Left ventricle myocardium inferior (tissue), 1 donor: ENCODE data around the gene PLEK. TPM values are rescaled to one million over a fixed set of nuclear protein-coding genes. Genes with fewer than 3 reads are reported as not detected.
A peak's percentile ranks its signal among the peaks of the same experiment; 100 is the strongest.

Experiments used
- DNase-seq: peaks from one replicate; pipeline ENCODE4 v3.0.0-alpha.2; 2020
- H3K27ac ChIP-seq: fragments of 200-600 bp; replicated peaks from 2 replicates; pipeline ENCODE4 v1.8.0; 2021
- H3K27me3 ChIP-seq: fragments of 200-600 bp; 2 replicates; pipeline ENCODE4 v1.8.0; 2021; ENCODE audit warnings: low read depth
- H3K36me3 ChIP-seq: fragments of 200-600 bp; 2 replicates; pipeline ENCODE4 v1.8.0; 2021
- H3K4me1 ChIP-seq: fragments of 200-600 bp; 2 replicates; pipeline ENCODE4 v1.8.0; 2021
- H3K4me3 ChIP-seq: fragments of 200-600 bp; 2 replicates; pipeline ENCODE4 v1.8.0; 2021; ENCODE audit warnings: mild to moderate bottlenecking, moderate library complexity
- H3K9me3 ChIP-seq: fragments of 200-600 bp; replicated peaks from 2 replicates; pipeline ENCODE4 v1.8.0; 2021
- intact Hi-C: fragments of 100-400 bp; cut with micrococcal nuclease; formaldehyde crosslinking; loops from one replicate; pipeline ENCODE4 v1.11.0; 2022
- total RNA-seq: library from RNA; stranded (reverse); fragmentation: NEBNext Ultra II Directional; extraction: Animal tissue kit (Norgen Biotek cat#: 25700); gene quantifications from one replicate; pipeline ENCODE4 v1.2.1, GENCODE V29; 2021
- TF ChIP-seq, protein P1 (sequence below): fragments of 200-600 bp; IDR thresholded peaks from 2 replicates; pipeline ENCODE4 v1.8.0; 2021; ENCODE audit warnings: antibody characterized with exemption, mild to moderate bottlenecking, borderline replicate concordance
- donor health status: DM: no; HTN: yes; CAD: no; lungs with severe emphysema.

PLEK gene
- total RNA-seq, 1 donor from 2014 or later: 4.8 TPM

DNA sequence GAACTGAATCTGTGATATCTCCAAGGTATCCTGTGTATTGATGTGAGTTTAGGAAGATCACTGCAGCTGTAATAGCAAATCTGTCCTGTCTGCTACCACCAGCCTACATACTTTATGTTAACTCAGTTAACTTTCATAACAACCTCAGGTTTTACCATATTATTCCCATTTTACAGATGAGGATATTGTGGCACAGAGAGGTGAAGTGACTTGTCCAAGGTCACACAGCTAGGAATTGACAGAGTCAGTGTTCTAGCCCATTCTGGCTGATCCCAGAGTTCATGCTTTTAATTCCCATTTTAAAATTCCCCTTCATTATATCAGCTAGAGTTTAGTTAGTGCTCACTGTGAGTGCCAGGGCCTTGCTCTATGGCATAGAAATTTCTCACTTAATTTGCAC is 49.4 kb downstream of the PLEK start:
- peak overlapping the region; percentile 38 for H3K27ac ChIP-seq
- no peaks in the 10 kb centered on the region for H3K36me3 ChIP-seq
- H3K27me3 ChIP-seq: no peaks in the 10 kb centered on the region
- no peak for DNase-seq
- TF ChIP-seq, protein P1, sequence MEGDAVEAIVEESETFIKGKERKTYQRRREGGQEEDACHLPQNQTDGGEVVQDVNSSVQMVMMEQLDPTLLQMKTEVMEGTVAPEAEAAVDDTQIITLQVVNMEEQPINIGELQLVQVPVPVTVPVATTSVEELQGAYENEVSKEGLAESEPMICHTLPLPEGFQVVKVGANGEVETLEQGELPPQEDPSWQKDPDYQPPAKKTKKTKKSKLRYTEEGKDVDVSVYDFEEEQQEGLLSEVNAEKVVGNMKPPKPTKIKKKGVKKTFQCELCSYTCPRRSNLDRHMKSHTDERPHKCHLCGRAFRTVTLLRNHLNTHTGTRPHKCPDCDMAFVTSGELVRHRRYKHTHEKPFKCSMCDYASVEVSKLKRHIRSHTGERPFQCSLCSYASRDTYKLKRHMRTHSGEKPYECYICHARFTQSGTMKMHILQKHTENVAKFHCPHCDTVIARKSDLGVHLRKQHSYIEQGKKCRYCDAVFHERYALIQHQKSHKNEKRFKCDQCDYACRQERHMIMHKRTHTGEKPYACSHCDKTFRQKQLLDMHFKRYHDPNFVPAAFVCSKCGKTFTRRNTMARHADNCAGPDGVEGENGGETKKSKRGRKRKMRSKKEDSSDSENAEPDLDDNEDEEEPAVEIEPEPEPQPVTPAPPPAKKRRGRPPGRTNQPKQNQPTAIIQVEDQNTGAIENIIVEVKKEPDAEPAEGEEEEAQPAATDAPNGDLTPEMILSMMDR: no peak
- H3K4me1 ChIP-seq: peaks cover 9% of the 10 kb centered on the region
- intact Hi-C loops: no loop called here
- H3K4me3 ChIP-seq: no peak overlapping the region
- no peaks in the 10 kb centered on the region for H3K9me3 ChIP-seq

- Histone ChIP-seq H3K4me3 (no peak overlapping the region), H3K27ac (peak overlapping the region; percentile 47), H3K4me1 (peaks cover 9% of the 10 kb centered on the region), H3K9me3 (no peaks in the 10 kb centered on the region), H3K27me3 (no peaks in the 10 kb centered on the region), H3K36me3 (no peaks in the 10 kb centered on the region)
- TF ChIP-seq, protein P1: no peak
- no peak for DNase-seq
- intact Hi-C loops: no loop called here
Measured at GRCh38 chr2:68414876-68415275, 49.8 kb downstream of the PLEK start.

- H3K36me3 ChIP-seq: no peaks in the 10 kb centered on the region
- intact Hi-C loops: no loop called here
- TF ChIP-seq, protein P1: no peak
- peaks cover 9% of the 10 kb centered on the region for H3K4me1 ChIP-seq
- no peaks in the 10 kb centered on the region for H3K27me3 ChIP-seq
- H3K9me3 ChIP-seq: no peaks in the 10 kb centered on the region
- DNase-seq: no peak
- no peak overlapping the region for H3K27ac ChIP-seq
- no peak overlapping the region for H3K4me3 ChIP-seq
Measured at GRCh38 chr2:68415521-68415920, 50.4 kb downstream of the PLEK start.

GRCh38 chr2:68416081-68416675 is 51.1 kb downstream of the PLEK start:
- no peaks in the 10 kb centered on the region for H3K9me3 ChIP-seq
- H3K36me3 ChIP-seq: no peaks in the 10 kb centered on the region
- DNase-seq: no peak
- no peak overlapping the region for H3K4me3 ChIP-seq
- intact Hi-C loops: no loop called here
- TF ChIP-seq, protein P1: no peak
- no peaks in the 10 kb centered on the region for H3K27me3 ChIP-seq
- peaks cover 9% of the 10 kb centered on the region for H3K4me1 ChIP-seq
- H3K27ac ChIP-seq: no peak overlapping the region

GRCh38 chr2:68417926-68418325 is 52.8 kb downstream of the PLEK start:
- TF ChIP-seq, protein P1: no peak
- Histone ChIP-seq H3K9me3 (no peaks in the 10 kb centered on the region), H3K4me1 (peaks cover 5% of the 10 kb centered on the region), H3K27ac (no peak overlapping the region), H3K27me3 (no peaks in the 10 kb centered on the region), H3K4me3 (no peak overlapping the region), H3K36me3 (no peaks in the 10 kb centered on the region)
- intact Hi-C loops: no loop called here
- DNase-seq: no peak
